ENCODE measurements around the gene RHOG.
A peak's percentile ranks its signal among the peaks of the same experiment; 100 is the strongest.
"Not testable (repeated sequence)": the region's sequence is repeated elsewhere in the genome, so short reads cannot be mapped to it uniquely, and the experiment has no call there.

The RHOG gene

DNA sequence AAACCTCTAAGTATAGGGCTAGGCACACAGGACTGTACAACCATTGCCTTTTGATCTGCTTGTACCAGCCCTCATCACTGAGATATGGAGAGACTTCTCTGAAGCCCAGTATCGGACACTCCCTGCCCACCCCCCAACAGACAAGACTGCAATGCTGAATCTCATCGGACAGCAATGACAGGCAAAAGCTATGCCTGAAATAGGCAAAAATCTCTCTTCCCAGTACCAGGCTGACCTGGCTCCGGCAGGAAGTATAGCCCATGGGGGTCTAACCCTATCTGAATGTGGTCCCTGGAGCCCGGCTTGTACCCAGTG, 6.5 kb downstream of the RHOG start:
- no peak for DNase-seq (ENCODE audit: low read depth in 2 of 2)

DNA sequence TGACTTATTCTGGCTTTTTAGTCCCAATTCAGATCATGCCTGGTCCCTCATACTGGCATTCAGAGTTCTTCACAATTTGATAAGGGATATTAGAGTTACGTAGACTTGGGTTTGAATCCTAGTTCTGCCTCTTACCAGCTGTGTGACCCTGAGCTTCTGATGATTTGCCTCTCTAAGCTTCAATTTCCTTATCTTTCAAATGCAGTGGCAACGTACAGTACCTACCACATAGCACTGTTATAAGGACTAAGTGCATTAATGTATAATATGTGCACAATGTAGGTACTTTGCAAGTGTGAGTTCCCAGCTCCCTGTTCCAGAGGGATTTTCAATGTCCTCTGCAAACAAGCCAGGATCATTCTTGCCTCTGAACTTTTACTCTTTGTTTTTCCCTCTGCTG, 7.3 kb downstream of the RHOG start:
- DNase-seq (ENCODE audit: low read depth in 2 of 2): no peak

GRCh38 chr11:3832816-3833215, 7.9 kb downstream of the RHOG start:
- DNase-seq (ENCODE audit: low read depth in 2 of 2): no peak

DNA sequence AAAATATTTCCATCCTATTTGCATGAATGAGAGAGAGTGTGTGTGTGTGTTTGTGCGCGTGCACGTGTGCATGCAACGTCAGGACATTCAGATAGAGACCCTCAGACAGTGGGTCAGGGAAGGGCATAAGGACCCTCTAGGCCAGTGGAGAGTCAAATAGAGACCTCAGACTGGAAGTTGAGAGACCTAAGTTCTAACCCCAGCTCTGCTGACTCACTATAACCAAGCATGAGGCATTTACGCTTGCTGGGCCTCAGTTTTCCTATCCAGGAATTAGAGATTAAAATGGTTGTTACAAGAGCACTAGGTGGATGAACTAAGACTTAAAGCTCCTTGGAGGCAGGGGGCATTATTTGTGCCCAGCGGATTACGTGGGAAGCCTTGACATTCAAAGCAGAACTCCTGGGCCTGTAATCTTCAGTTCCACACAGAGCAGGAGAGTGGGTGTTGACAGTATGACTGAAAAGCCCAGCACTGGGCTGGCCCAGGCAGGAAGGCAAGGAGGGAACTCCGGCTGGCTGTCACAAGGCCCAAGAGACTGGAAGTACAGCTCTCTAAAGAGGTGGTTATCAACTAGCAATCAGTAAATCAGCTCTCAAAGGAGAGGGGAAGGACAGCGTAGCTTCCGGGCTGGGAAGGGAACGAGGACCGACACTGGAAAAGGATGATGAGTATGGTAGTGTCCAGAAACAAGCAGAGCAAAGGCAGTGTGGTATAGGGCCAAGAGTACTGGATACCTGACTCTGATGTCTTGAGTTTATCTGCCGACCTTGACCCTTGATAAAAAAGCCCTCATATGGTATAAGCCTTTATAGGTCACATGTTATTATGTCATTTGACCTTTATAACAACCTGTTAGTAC, 9.2 kb downstream of the RHOG start:
- no peak for DNase-seq (ENCODE audit: low read depth in 2 of 2)

DNA sequence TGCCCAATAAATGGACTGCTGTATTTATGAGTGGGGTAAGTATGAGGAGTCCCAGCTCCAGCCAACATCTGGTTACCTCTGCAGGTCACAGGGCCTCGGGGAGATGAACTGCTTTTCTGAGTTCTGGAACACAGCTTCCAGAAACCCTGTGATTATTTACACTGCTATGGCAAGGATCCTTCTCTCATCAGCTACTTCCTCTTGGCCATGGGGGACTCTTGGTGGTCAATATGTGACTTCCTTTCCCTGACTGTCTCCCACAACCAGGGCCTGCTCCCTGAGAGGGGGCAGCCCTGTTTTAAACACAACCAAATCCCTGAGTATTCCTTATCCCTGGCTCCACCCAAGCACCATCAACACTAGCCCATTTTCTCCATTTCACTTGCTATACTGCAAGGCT, 10.0 kb downstream of the RHOG start:
- no peak for DNase-seq (ENCODE audit: low read depth in 2 of 2)

- no peak for DNase-seq (ENCODE audit: low read depth in 2 of 2)
These were observed 10.7 kb downstream of the RHOG start for GRCh38 chr11:3830088-3830487.

GRCh38 chr11:3827434-3828186, 13.1 kb downstream of the RHOG start:
- no peak for DNase-seq (ENCODE audit: low read depth in 2 of 2)

DNA sequence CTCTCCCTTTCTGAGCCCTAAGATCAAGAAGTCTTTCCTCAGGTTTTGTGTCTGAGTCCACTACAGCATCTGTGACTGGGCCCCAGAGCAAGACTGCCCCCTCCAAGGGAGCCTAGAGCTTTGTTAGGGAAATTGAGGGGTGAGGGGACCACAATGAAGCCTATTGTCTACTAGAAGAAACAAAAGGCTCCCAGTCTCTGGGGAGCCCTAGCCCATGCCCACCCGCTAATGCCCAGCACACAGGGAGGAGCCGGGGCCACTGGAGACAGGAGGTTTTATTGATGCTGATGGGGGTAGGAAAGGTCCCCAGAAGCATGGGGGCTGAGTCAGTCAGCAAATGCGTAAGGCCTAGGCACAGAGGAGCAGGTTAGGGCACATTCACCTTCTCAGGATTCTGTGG, 14.0 kb downstream of the RHOG start:
- DNase-seq (ENCODE audit: low read depth in 2 of 2): no peak

GRCh38 chr11:3825473-3826154, 15.1 kb downstream of the RHOG start:
- no peak for DNase-seq (ENCODE audit: low read depth in 2 of 2)

DNA sequence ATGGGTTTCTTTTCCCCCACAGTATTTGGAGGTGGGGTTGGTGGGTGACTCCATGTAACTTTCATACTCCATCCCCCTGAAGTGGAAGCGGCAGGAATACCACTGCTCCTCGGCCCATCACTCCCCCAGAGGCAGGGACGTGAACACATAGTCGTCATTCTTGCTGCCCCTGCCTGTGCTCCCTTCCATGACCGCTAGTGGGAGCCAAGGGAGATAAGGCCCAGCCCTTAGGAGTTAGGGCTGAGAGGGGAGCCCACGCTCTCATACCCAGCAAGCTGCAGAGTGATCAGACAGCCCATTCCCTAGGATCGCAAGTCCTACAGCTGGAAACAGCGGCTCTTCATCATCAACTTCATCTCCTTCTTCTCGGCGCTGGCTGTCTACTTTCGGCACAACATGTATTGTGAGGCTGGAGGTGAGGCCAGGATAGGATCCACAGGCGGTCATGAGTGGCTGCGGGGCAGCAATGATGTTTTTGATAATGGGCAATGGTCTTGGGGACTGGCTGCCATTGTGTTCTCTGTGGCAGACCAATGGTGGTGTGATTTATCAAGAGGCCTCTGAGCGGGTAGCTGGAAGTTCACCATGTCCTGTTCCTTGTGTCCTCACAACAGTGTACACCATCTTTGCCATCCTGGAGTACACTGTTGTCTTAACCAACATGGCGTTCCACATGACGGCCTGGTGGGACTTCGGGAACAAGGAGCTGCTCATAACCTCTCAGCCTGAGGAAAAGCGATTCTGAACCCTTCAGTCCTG, 15.9 kb downstream of the RHOG start:
- peak; percentile 44 to 67 for DNase-seq (ENCODE audit: low read depth in 2 of 2)

DNA sequence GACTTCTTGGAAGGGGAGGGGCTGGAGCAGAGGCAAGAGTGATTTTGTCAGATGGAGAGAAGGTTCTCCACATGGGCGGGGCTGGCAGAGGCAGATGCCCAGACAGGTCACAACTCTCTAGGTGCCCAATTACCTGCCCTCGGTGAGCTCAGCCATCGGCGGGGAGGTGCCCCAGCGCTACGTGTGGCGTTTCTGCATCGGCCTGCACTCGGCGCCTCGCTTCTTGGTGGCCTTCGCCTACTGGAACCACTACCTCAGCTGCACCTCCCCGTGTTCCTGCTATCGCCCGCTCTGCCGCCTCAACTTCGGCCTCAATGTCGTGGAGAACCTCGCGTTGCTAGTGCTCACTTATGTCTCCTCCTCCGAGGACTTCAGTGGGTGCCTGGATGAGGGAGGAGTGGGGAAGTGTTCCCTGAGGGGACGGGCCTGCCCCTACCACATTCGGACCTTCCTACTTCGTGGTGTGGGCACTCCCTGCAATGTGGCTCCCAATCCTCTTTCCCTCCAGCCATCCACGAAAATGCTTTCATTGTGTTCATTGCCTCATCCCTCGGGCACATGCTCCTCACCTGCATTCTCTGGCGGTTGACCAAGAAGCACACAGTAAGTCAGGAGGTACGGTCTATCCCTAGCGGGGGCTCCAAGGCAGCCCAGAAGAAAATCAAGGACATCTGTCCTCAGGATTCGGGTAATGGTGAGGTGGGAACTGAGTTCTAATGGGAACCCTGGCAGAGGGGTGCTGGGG, 16.8 kb downstream of the RHOG start:
- DNase-seq (ENCODE audit: low read depth in 2 of 2): no peak

DNA sequence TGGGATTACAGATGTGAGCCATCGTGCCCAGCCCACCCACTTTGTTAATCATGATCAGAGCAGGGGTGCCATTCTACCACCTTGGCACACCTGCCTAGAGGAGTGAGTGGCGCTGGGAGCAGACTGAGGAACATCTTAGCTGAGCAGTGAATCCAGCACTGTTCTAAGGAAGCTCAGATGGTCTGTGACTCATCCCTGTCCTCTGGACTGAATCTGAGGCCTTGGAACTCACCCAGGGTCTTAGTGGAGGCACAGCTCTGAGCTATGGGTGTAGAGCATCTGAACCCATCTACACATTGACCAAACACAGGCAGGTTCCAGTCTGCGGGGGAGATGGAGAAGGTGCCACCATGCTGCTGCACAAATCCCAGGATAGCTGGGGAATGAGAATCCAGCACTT, 17.5 kb downstream of the RHOG start:
- DNase-seq (ENCODE audit: low read depth in 2 of 2): no peak

DNA sequence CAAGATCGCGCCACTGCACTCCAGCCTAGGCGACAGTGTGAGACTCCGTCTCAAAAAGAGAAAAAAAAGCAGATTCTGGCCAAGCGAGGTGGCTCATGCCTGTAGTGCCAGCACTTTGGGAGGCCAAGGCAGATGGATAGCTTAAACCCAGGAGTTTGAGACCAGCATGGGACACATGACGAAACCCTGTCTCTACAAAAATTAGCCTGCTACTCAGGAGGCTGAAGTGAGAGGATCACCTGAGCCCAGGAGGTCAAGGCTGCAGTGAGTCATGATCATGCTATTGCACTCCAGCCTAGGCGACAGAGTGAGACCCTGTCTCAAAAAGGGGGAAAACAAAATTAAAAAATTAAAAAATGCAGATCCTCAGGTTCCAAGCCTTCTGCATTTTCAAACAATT, 18.4 kb downstream of the RHOG start:
- no peak for DNase-seq (ENCODE audit: low read depth in 2 of 2)

GRCh38 chr11:3820971-3821370, 19.8 kb downstream of the RHOG start:
- no peak for DNase-seq (ENCODE audit: low read depth in 2 of 2)

DNA sequence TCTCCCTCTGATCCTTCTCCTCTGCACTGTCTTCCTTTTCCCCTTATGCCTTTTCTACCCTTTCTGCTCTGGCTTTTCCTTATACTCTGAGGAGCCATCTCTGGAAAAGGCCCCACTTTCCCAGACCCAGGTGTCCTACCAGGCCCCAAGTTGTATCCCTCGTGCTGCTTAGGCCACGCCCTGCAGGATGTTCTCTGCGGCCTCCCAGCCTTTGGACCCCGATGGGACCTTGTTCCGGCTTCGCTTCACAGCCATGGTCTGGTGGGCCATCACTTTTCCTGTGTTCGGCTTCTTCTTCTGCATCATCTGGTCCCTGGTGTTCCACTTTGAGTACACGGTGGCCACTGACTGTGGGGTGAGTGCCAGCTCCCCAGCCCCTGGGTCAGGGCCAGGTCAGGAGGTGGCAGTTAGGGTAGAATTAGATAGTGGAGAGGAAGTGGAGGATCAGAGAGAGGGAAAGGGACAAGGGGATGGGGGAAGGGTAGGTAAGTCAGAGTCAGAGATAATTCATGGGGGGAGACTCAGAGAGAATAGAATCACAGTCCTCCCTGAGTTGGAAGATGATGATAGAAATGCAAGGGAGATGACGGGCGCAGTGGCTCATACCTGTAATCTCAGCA, 23.5 kb downstream of the RHOG start:
- DNase-seq (ENCODE audit: low read depth in 2 of 2): no peak

GRCh38 chr11:3816673-3817072, 24.1 kb downstream of the RHOG start:
- no peak for DNase-seq (ENCODE audit: low read depth in 2 of 2)

DNA sequence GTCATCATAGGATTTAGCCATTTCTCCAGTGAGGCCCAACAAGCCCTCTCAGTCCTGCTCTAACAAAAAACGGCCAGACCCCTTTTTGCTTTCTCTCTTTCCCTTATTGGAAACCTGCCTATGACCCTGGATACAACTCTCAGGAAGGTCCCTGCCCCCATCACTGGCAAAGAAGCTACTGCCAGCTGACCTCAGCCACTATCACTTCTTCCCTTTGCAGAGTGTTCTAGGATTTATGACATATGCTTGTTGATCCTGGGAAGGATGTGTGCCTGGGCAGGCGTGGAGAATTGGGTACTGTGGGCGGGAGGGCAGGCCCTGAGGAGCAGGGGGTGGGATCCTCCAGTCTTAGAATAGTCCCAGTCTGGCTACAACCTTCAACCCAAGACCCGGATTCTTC, 24.9 kb downstream of the RHOG start:
- DNase-seq (ENCODE audit: low read depth in 2 of 2): no peak

- DNase-seq (ENCODE audit: low read depth in 2 of 2): not testable (repeated sequence)
These were observed 25.9 kb downstream of the RHOG start for GRCh38 chr11:3814832-3815231.

- no peak for DNase-seq (ENCODE audit: low read depth in 2 of 2)
These were observed 29.8 kb downstream of the RHOG start for GRCh38 chr11:3810951-3811350.

DNA sequence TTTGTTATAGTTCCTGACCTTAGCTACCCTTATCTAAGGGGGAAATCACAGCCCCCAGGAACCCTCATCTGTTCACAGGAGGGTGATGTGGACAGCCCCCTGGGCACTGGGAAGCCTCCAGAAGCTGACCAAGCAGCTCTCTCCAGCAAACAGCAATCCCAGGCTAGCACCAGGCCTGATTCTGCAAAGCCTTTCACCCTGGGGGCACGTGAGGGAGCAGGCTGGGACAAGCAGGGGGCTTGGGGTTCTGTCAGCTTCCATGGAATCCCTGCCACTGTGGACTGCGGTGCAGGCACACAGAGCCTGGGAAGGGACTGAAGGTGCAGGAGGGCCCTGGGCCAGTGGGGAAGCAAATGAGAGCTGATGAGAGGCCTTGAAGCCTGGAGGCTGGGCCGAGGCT, 30.3 kb downstream of the RHOG start:
- no peak for DNase-seq (ENCODE audit: low read depth in 2 of 2)

DNA sequence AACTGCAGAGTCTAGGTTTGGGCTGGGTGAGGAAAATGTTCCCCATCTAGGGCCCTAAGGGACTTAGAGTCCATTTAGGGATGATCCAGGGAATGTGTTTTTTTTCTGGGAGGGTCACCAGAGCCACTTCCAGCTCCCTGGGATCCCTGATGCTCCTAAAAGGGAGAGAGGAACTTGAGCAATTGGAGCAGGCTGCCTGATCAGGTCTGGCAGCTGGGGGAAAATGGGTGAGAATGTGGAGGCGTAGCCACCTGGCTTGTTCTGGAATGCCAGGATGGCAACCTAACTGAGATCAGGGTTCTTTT, 31.2 kb downstream of the RHOG start:
- DNase-seq (ENCODE audit: low read depth in 2 of 2): no peak

Data from stimulated activated CD4-positive, alpha-beta T cell treated with anti-CD3 and anti-CD28 coated beads, Interleukin-1b, Interleukin-23, amount 100 ng/mL, for 1 hour (primary cell).